ENCODE measurements around the gene CACNG7.

- TF ChIP-seq, protein P1, sequence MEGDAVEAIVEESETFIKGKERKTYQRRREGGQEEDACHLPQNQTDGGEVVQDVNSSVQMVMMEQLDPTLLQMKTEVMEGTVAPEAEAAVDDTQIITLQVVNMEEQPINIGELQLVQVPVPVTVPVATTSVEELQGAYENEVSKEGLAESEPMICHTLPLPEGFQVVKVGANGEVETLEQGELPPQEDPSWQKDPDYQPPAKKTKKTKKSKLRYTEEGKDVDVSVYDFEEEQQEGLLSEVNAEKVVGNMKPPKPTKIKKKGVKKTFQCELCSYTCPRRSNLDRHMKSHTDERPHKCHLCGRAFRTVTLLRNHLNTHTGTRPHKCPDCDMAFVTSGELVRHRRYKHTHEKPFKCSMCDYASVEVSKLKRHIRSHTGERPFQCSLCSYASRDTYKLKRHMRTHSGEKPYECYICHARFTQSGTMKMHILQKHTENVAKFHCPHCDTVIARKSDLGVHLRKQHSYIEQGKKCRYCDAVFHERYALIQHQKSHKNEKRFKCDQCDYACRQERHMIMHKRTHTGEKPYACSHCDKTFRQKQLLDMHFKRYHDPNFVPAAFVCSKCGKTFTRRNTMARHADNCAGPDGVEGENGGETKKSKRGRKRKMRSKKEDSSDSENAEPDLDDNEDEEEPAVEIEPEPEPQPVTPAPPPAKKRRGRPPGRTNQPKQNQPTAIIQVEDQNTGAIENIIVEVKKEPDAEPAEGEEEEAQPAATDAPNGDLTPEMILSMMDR (IDR thresholded peaks at IDR 0.05): no peak
- TF ChIP-seq POLR2A (IDR thresholded peaks at IDR 0.05): no peak
Observed at GRCh38 chr19:53873773-53874605, 35.1 kb upstream of the CACNG7 start.

Data from testis (tissue), 2 donors.